ENCODE measurements around the gene PARP9.

PARP9 gene

DNA sequence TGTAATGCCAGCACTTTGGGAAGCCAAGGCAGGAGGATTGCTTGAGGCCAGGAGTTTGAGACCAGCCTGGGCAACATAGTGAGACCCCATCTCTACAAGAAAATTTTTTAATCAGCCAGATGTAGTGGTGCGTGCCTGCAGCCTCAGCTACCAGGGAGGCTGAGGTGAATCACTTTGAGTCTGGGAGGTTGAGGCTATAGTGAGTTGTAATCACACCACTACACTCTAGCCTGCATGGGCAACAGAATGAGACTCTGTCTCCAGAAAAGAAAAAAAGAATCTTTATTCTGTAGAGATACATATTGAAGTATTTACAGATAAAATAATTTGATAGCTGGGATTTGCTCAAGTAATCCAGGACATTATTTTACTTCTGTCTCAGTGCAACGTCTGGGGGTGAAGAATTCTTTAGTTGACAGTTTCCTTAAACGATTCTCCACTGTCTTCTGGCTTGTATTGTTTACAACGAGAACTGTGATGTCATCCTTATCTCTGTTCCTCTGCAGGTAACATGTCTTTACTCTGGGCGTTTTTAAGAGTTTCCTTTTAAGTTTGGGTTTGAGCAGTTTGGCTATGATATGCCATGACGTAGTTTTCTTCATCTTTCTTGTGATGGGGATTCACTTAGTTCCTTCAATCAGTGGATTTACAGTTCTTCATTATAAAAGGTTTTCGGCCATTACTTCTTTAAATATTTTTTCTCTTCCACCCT, 75.7 kb downstream of the PARP9 start:
- in situ Hi-C loops (cut with MboI; ENCODE audit: low sequenced_read_pairs) = no loop called here

DNA sequence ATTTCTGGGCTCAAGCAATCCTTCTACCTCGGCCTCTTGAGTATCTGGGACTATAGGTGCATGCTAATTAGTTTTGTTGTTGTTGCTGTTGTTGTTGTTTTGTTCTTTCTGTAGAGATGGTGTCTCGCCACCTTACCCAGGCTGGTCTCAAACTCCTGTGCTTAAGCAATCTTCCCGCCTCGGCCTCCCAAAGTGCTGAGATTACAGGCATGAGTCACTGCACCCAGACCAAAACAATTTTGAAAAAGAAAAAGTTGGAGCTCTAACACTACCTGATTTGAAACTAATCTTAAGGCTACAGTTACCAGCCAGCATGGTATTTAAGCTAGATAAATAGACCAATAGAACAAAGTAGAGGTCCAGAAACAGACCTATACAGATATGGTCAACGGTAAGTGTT, 79.1 kb downstream of the PARP9 start:
- in situ Hi-C loops (cut with MboI; ENCODE audit: low sequenced_read_pairs) = no loop called here

DNA sequence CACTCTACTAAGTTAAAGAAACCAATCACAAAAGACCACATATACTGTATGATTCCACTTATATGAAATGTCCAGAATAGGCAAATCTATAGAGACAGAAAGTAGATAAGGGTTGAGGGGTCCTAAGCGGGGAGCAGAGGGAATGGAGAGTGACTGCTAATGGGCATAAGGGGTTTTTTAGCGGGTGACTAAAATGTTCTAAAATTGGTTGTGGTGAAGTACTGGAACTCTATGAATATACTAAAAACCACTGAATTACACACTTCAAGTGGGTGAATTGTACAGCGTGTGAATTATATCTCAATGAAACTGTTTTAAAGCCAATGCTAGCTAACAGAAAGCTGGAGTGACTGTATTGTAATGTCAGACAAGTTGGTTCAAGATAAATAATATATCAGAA, 82.7 kb downstream of the PARP9 start:
- in situ Hi-C loops (cut with MboI; ENCODE audit: low sequenced_read_pairs) = no loop called here

Data from HL-60/S4 (cell line).